ENCODE results near the gene UBE2K. TPM values are rescaled to one million over a fixed set of nuclear protein-coding genes. Genes with fewer than 3 reads are reported as not detected.
A peak's percentile ranks its signal among the peaks of the same experiment; 100 is the strongest.

UBE2K gene
- total and polyA plus RNA-seq, 10 of the 15 experiments (the other 5 are each of a cell fraction or from before 2014, with no cell fraction given): 17.0 to 141 (median 75.5) TPM

DNA sequence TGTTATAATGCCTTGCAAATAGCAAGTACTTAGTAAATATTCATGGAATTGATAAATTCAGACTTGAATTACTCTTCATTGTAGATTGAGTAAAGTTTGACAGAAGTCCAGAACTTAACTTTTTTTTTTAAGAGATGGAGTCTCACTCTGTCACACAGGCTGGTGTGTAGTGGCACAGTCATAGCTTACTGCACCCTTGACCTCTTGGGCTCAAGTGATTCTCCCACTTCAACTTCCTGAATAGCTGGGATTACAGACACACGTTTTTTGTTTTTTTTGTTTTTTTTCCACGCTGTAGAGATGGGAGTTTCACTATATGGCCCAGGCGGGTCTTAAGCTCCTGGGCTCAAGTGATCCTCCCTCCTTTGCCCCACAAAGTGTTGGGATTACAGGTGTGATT, 32.1 kb downstream of the UBE2K start:
- POLR2A ChIA-PET: interaction anchor here (0.6 kb wide), 2 partner anchors 300 to 430 kb away, joined by 3 to 4 read pairs; no protein-coding TSS in a partner anchor
- BruUV-seq (replicated peaks): no TSS peak
- no peak for DNase-seq (ENCODE audit: low read depth, low spot score)

More for the DNA sequence above, 32.1 kb downstream of the UBE2K start:
- H3K4me3 ChIP-seq: no peak overlapping the region
- intact Hi-C loops (cut with micrococcal nuclease; ENCODE audit: unreplicated experiment): no loop called here
- ChIA-PET CTCF (interaction anchor here (1.2 kb wide), 1 partner anchor 8 kb away, joined by 3 read pairs; no protein-coding TSS in a partner anchor), SMC1A (ENCODE audit: uncharacterized antibody, unreplicated experiment) (interaction anchor here (0.6 to 1.6 kb wide), 5 partner anchors 9 to 25 kb away, joined by 3 to 5 read pairs (median 3); no protein-coding TSS in a partner anchor), RAD21 (ENCODE audit: unreplicated experiment) (interaction anchor here (0.7 to 1.1 kb wide), 2 partner anchors 10 to 261 kb away, joined by 3 read pairs; no protein-coding TSS in a partner anchor)
- in situ Hi-C loops (cut with MboI): no loop called here
- no peak overlapping the region for H2AFZ ChIP-seq (ENCODE audit: control insufficient read depth, low read depth, low read length)
- no peaks in the 10 kb centered on the region; a peak in 2 of 4 replicates for H3K36me3 ChIP-seq (ENCODE audit: control insufficient read depth in 2 of 2, insufficient read depth in 2 of 2, low read length in 1 of 2)
- no peak overlapping the region for H3K9ac ChIP-seq (ENCODE audit: control insufficient read depth, insufficient read depth, low read length)
- H3K9me3 ChIP-seq (replicated peaks; ENCODE audit: control insufficient read depth, insufficient read depth, low read length): no peaks in the 10 kb centered on the region
- H3K27me3 ChIP-seq (replicated peaks in 1 of 2; ENCODE audit: control insufficient read depth in 2 of 2, insufficient read depth in 2 of 2, low read length in 1 of 2): no peaks in the 10 kb centered on the region
- FAIRE-seq (no peak), ATAC-seq (peak; percentile 56)
- TF ChIP-seq CUX1 (IDR thresholded peaks at IDR 0.05; ENCODE audit: insufficient replicate concordance, low read depth, low read length) (no peak), RCOR1 (conservative IDR thresholded peaks at IDR 0.05; ENCODE audit: low read depth, low read length) (no peak), MYB (IDR thresholded peaks at IDR 0.05; ENCODE audit: borderline replicate concordance, low read depth, low read length) (no peak), IKZF1 (conservative IDR thresholded peaks at IDR 0.05) (0 out of 2 replicates have a peak, but pooled peaks have one; percentile 12), NR2F1 (conservative IDR thresholded peaks at IDR 0.05) (peak; percentile 90)
- no peak overlapping the region for H3K4me2 ChIP-seq (ENCODE audit: control insufficient read depth, insufficient read depth)
- WGBS (ENCODE audit: insufficient coverage, insufficient replicate concordance, low lambda C conversion rate, missing lambda C conversion rate): 54% methylated on average over 3 of the region's 3 CpGs
- H3K4me1 ChIP-seq (ENCODE audit: control insufficient read depth, insufficient read depth, low read length): peaks cover 6% of the 10 kb centered on the region
- no peaks in the 10 kb centered on the region for H4K20me1 ChIP-seq (ENCODE audit: control insufficient read depth, insufficient read depth)
- H3K27ac ChIP-seq (ENCODE audit: control insufficient read depth, insufficient read depth): no peak overlapping the region
- peaks cover 78% of the 10 kb centered on the region for H3K79me2 ChIP-seq (ENCODE audit: control insufficient read depth, insufficient read depth, low read length)
